Stimulated activated CD4-positive, alpha-beta T cell treated with anti-CD3 and anti-CD28 coated beads, Interleukin-15, amount 100 ng/mL, for 48 hours (primary cell): ENCODE results near the gene ACTR5.
"Not testable (repeated sequence)": the region's sequence is repeated elsewhere in the genome, so short reads cannot be mapped to it uniquely, and the experiment has no call there.

Source experiments
- DNase-seq, 2 donors: peaks; one replicate each; pipeline ENCODE4 v3.0.0-alpha.2; 2020; ENCODE audit warnings: low read depth in 2 of 2

The ACTR5 gene

GRCh38 chr20:38804682-38805501, 56.6 kb downstream of the ACTR5 start:
- DNase-seq, result peak; percentile 44

GRCh38 chr20:38805502-38805957, 57.3 kb downstream of the ACTR5 start, which contains the start of gene PPP1R16B:
TSS of gene PPP1R16B (plus strand) at chr20:38805697. CDS start at chr20:38835926, 30,229 bp downstream.
- DNase-seq, result peak; percentile 34 to 73

GRCh38 chr20:38805958-38806854, 57.9 kb downstream of the ACTR5 start:
- DNase-seq, result no peak

- DNase-seq, result no peak
Observed at GRCh38 chr20:38806855-38807655, 58.8 kb downstream of the ACTR5 start.

- DNase-seq, result no peak
Observed at GRCh38 chr20:38809942-38810341, 61.7 kb downstream of the ACTR5 start.

- DNase-seq, result no peak
Observed at GRCh38 chr20:38810926-38811630, 62.8 kb downstream of the ACTR5 start.

GRCh38 chr20:38811769-38812168, 63.5 kb downstream of the ACTR5 start:
- no peak for DNase-seq

GRCh38 chr20:38812182-38812581, 63.9 kb downstream of the ACTR5 start:
- no peak for DNase-seq

- DNase-seq, result no peak
Observed at GRCh38 chr20:38812709-38813573, 64.7 kb downstream of the ACTR5 start.

- DNase-seq, result not testable (repeated sequence)
Observed at GRCh38 chr20:38813574-38813962, 65.3 kb downstream of the ACTR5 start.

- no peak for DNase-seq
Observed at GRCh38 chr20:38815446-38815845, 67.2 kb downstream of the ACTR5 start.

- DNase-seq, result no peak
Observed at GRCh38 chr20:38818113-38819065, 70.1 kb downstream of the ACTR5 start.
